Sigmoid colon (tissue), 4 donors: ENCODE data around the gene PCBP3.

Experiments
- EP300 ChIP-seq, 4 donors: sonication (generic); formaldehyde crosslinking; IDR thresholded peaks; one replicate each; pipeline ENCODE4 v1.6.1; 2017; ENCODE audit warnings: antibody characterized with exemption in 4 of 4
- POLR2A ChIP-seq, 2 donors: fragments of 450-650 bp; IDR thresholded peaks; one replicate each; pipeline ENCODE4 v1.6.1; 2016; ENCODE audit warnings: antibody characterized with exemption in 2 of 2, mild to moderate bottlenecking in 2 of 2, moderate library complexity in 2 of 2
- POLR2AphosphoS5 ChIP-seq, 4 donors: sonication (generic); formaldehyde crosslinking; IDR thresholded peaks; one replicate each; pipeline ENCODE4 v1.6.1; 2017; ENCODE audit warnings: antibody characterized with exemption in 4 of 4
- TF ChIP-seq, protein P1 (sequence below), 4 experiments: fragments of 450-650 bp in 3 of 4; fragments of 200-600 bp in 1 of 4; IDR thresholded peaks; one replicate each; pipeline ENCODE4 v1.5.1; 2016 to 2019; ENCODE audit warnings: antibody characterized with exemption in 4 of 4, mild to moderate bottlenecking in 3 of 4, moderate library complexity in 2 of 4

DNA sequence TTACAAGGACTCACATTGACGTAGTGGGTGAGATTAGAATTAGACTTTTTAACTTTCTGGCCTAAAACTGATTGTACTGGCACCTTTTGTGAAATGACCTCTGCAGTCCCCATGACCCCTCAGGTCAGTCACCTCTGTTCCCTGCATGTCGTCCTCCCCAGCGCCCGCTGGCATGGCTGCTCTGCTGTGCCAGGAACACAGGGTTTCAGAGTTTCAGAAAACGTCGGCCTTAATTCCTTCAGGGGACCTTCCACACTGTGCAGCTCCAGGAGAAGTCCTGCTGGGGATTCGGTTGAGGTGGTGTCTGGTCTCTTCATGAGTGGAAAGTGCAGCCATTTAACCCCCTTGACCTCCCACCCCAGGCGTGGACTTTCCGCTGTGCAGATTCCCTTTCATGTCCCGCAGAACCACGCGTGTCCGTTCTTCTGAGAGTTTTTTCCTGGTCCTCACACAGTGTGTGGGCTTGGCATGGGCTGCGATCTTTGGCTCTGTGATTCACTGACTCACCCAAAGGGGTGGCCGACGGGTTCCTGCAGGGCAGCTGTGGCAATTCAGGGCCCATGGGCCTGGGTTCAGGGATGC is 179.7 kb downstream of the PCBP3 start:
- TF ChIP-seq, protein P1, sequence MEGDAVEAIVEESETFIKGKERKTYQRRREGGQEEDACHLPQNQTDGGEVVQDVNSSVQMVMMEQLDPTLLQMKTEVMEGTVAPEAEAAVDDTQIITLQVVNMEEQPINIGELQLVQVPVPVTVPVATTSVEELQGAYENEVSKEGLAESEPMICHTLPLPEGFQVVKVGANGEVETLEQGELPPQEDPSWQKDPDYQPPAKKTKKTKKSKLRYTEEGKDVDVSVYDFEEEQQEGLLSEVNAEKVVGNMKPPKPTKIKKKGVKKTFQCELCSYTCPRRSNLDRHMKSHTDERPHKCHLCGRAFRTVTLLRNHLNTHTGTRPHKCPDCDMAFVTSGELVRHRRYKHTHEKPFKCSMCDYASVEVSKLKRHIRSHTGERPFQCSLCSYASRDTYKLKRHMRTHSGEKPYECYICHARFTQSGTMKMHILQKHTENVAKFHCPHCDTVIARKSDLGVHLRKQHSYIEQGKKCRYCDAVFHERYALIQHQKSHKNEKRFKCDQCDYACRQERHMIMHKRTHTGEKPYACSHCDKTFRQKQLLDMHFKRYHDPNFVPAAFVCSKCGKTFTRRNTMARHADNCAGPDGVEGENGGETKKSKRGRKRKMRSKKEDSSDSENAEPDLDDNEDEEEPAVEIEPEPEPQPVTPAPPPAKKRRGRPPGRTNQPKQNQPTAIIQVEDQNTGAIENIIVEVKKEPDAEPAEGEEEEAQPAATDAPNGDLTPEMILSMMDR (IDR thresholded peaks at IDR 0.05) = no peak
- TF ChIP-seq POLR2A (IDR thresholded peaks at IDR 0.05) (no peak), EP300 (IDR thresholded peaks at IDR 0.05) (no peak), POLR2AphosphoS5 (IDR thresholded peaks at IDR 0.05) (no peak)
